Islet precursor cell (in vitro differentiated cells): Measurements from ENCODE around the gene HHIP.

Source experiments
- DNase-seq: peaks from one replicate; pipeline ENCODE4 v3.0.0-alpha.2; 2018

Gene HHIP

GRCh38 chr4:144645631-144646522 lies at the start of gene HHIP:
HHIP (plus strand) TSS chr4:144646156; CDS start chr4:144646676, 520 bp downstream.
- peak; percentile 78 for DNase-seq

- DNase-seq = no peak
Observed at GRCh38 chr4:144597171-144597570, 48.8 kb upstream of the HHIP start.

GRCh38 chr4:144599621-144600020 lies 46.3 kb upstream of the HHIP start:
- no peak for DNase-seq

- DNase-seq = peak; percentile 64
Observed at GRCh38 chr4:144611850-144612249, 34.1 kb upstream of the HHIP start.

GRCh38 chr4:144614850-144615585 lies 30.9 kb upstream of the HHIP start:
- DNase-seq = no peak

- DNase-seq = no peak
Observed at GRCh38 chr4:144621681-144622080, 24.3 kb upstream of the HHIP start.

- no peak for DNase-seq
Observed at GRCh38 chr4:144627663-144628076, 18.3 kb upstream of the HHIP start.

GRCh38 chr4:144633215-144633614 lies 12.7 kb upstream of the HHIP start:
- no peak for DNase-seq

- DNase-seq = no peak
Observed at GRCh38 chr4:144634978-144635747, 10.8 kb upstream of the HHIP start.

GRCh38 chr4:144644368-144645101 lies 1.4 kb upstream of the HHIP start:
- DNase-seq = no peak

- DNase-seq = no peak
Observed at GRCh38 chr4:144645102-144645630, 790 bp upstream of the HHIP start.

- DNase-seq = peak; percentile 73
Observed at GRCh38 chr4:144646523-144647094, 653 bp downstream of the HHIP start.

- no peak for DNase-seq
Observed at GRCh38 chr4:144647095-144647561, 1.2 kb downstream of the HHIP start.

GRCh38 chr4:144647590-144647989 lies 1.6 kb downstream of the HHIP start:
- DNase-seq = no peak

- no peak for DNase-seq
Observed at GRCh38 chr4:144648042-144648441, 2.1 kb downstream of the HHIP start.

GRCh38 chr4:144649646-144650045 lies 3.7 kb downstream of the HHIP start:
- DNase-seq = no peak

- DNase-seq = no peak
Observed at GRCh38 chr4:144650311-144651005, 4.5 kb downstream of the HHIP start.

GRCh38 chr4:144653781-144654545 lies 8.0 kb downstream of the HHIP start:
- no peak for DNase-seq

- DNase-seq = no peak
Observed at GRCh38 chr4:144655491-144655890, 9.5 kb downstream of the HHIP start.

GRCh38 chr4:144656850-144657249 lies 10.9 kb downstream of the HHIP start:
- DNase-seq = no peak
